ENCODE measurements around the gene ERMAP. TPM values are rescaled to one million over a fixed set of nuclear protein-coding genes. Genes with fewer than 3 reads are reported as not detected.
A peak's percentile ranks its signal among the peaks of the same experiment; 100 is the strongest.

Gene ERMAP
- total and polyA plus RNA-seq, 9 of the 15 experiments (the other 6 are each of a cell fraction or from before 2014, with no cell fraction given), result 8.0 to 31.4 (median 22.5) TPM

DNA sequence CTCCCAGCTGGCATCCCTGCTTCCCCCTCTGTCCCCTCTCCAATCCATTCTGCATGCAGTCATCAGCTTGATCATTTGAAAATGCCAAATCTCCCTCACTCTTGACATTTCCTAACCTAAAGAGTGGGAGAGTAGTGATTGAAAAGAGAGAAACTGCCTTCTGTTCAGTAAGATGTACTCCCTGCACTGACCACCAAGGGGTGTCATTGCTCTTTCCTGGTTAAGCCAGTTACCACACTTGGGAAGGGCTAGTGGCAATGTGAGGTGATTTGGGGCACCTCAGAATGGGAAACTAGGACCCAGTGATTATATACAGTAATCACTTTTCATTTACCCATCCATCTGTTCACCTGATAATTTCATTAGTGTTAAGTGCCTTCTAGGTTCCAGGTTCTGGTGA lies 39.1 kb upstream of the ERMAP start (continued):
- TF ChIP-seq MIER1 (IDR thresholded peaks at IDR 0.05; ENCODE audit: low read depth) (no peak), HMG20B (CRISPR knock-in tag; IDR thresholded peaks at IDR 0.05) (no peak), SREBF1 (IDR thresholded peaks at IDR 0.05; ENCODE audit: borderline replicate concordance, low read depth, low read length) (no peak), STAG1 (CRISPR knock-in tag; IDR thresholded peaks at IDR 0.05; ENCODE audit: borderline replicate concordance) (peak; percentile 82; the same call in 1 of the 2 replicates), E2F6 (IDR thresholded peaks at IDR 0.05; ENCODE audit: borderline replicate concordance in 1 of 2, extremely low read depth in 1 of 2, insufficient read depth in 1 of 2, insufficient read length in 1 of 2, low read depth in 1 of 2, low read length in 1 of 2, poor library complexity in 1 of 2, severe bottlenecking in 1 of 2) (no peak), ZBTB43 (CRISPR knock-in tag; IDR thresholded peaks at IDR 0.05) (no peak), MLLT1 (IDR thresholded peaks at IDR 0.05) (no peak)
- TF ChIP-seq, protein P1, sequence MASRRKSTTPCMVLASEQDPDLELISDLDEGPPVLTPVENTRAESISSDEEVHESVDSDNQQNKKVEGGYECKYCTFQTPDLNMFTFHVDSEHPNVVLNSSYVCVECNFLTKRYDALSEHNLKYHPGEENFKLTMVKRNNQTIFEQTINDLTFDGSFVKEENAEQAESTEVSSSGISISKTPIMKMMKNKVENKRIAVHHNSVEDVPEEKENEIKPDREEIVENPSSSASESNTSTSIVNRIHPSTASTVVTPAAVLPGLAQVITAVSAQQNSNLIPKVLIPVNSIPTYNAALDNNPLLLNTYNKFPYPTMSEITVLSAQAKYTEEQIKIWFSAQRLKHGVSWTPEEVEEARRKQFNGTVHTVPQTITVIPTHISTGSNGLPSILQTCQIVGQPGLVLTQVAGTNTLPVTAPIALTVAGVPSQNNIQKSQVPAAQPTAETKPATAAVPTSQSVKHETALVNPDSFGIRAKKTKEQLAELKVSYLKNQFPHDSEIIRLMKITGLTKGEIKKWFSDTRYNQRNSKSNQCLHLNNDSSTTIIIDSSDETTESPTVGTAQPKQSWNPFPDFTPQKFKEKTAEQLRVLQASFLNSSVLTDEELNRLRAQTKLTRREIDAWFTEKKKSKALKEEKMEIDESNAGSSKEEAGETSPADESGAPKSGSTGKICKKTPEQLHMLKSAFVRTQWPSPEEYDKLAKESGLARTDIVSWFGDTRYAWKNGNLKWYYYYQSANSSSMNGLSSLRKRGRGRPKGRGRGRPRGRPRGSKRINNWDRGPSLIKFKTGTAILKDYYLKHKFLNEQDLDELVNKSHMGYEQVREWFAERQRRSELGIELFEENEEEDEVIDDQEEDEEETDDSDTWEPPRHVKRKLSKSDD (conservative IDR thresholded peaks at IDR 0.05; ENCODE audit: low read length), result no peak
- TF ChIP-seq, protein P2, sequence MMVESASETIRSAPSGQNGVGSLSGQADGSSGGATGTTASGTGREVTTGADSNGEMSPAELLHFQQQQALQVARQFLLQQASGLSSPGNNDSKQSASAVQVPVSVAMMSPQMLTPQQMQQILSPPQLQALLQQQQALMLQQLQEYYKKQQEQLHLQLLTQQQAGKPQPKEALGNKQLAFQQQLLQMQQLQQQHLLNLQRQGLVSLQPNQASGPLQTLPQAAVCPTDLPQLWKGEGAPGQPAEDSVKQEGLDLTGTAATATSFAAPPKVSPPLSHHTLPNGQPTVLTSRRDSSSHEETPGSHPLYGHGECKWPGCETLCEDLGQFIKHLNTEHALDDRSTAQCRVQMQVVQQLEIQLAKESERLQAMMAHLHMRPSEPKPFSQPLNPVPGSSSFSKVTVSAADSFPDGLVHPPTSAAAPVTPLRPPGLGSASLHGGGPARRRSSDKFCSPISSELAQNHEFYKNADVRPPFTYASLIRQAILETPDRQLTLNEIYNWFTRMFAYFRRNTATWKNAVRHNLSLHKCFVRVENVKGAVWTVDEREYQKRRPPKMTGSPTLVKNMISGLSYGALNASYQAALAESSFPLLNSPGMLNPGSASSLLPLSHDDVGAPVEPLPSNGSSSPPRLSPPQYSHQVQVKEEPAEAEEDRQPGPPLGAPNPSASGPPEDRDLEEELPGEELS (CRISPR knock-in tag; IDR thresholded peaks at IDR 0.05; ENCODE audit: borderline replicate concordance), result no peak

Measured in K562 (cell line).